ENCODE measurements around the gene EWSR1. TPM values are rescaled to one million over a fixed set of nuclear protein-coding genes. Genes with fewer than 3 reads are reported as not detected.

Gene EWSR1
- total RNA-seq, 1 donor, result 176 TPM

DNA sequence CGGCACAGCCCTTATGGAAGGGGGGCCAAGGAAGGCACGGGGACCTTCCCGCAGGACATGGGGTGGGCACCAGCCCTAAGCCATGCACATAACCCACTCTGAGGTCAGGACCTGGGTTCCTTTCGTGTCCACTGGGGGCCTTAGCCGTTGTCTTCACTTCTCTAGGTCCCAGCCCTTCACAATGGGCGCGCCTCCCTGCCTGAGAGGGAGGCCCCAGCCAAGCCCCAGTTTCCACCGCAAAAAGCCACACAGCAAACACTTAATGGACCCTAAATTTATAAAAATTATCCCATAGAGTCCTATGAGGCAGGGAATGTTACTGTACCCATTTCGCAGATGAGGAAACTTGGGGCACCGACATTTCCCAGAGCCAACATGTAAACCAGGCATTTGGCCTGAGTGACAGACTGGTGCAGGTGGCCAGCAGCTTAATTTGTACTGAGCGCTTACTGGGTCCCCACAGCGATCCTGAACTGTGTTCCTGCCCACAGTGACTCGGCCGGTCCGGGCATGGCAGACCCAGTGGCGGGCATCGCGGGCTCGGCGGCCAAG, 39.6 kb downstream of the EWSR1 start:
- peak overlapping the region; percentile 83 for H3K4me3 ChIP-seq (ENCODE audit: low read depth, low read length)
- TF ChIP-seq, protein P1, sequence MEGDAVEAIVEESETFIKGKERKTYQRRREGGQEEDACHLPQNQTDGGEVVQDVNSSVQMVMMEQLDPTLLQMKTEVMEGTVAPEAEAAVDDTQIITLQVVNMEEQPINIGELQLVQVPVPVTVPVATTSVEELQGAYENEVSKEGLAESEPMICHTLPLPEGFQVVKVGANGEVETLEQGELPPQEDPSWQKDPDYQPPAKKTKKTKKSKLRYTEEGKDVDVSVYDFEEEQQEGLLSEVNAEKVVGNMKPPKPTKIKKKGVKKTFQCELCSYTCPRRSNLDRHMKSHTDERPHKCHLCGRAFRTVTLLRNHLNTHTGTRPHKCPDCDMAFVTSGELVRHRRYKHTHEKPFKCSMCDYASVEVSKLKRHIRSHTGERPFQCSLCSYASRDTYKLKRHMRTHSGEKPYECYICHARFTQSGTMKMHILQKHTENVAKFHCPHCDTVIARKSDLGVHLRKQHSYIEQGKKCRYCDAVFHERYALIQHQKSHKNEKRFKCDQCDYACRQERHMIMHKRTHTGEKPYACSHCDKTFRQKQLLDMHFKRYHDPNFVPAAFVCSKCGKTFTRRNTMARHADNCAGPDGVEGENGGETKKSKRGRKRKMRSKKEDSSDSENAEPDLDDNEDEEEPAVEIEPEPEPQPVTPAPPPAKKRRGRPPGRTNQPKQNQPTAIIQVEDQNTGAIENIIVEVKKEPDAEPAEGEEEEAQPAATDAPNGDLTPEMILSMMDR (IDR thresholded peaks at IDR 0.05; ENCODE audit: insufficient read depth, low read length), result no peak
- DNase-seq (ENCODE audit: low read depth), result no peak

DNA sequence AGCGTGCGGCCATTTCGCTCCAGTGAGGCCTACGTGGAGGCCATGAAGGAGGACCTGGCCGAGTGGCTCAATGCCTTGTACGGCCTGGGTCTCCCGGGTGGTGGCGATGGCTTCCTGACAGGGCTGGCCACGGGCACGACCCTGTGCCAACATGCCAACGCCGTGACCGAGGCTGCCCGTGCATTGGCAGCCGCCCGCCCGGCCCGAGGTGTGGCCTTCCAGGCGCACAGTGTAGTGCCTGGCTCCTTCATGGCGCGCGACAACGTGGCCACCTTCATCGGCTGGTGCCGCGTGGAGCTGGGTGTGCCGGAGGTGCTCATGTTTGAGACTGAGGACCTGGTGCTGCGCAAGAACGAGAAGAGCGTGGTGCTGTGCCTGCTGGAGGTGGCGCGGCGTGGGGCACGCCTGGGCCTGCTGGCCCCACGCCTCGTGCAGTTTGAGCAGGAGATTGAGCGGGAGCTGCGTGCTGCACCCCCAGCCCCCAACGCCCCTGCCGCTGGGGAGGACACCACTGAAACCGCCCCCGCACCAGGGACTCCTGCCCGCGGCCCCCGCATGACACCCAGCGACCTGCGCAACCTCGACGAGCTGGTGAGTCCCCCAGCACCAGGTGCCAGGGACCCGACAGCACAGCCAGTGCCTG, 40.2 kb downstream of the EWSR1 start:
- TF ChIP-seq, protein P1 (IDR thresholded peaks at IDR 0.05; ENCODE audit: insufficient read depth, low read length), result no peak
- DNase-seq (ENCODE audit: low read depth), result no peak
- H3K4me3 ChIP-seq (ENCODE audit: low read depth, low read length), result peak overlapping the region; percentile 83

DNA sequence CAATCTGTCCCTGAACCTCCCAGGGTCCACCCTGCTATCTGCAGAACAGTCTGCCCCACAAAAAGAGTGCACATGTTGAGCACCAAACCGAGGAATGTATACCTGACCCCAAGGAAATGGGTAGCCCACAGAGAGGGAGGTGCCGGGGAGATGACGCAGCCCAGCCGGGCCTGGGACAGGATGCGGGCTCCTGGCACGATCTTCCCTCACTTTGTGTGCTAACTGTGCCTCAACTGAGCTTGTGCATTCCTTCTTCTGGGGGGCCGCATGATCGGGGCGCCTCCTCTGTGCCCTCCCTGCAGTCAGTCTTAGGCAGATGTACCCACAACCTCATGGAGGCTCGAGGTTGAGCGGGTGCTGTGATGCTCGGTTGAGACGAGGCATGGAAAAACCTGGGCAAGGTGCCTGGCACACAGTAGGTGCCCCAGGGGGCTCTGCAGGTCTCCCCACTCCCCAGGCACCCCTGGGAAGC, 40.8 kb downstream of the EWSR1 start:
- DNase-seq (ENCODE audit: low read depth), result peak; percentile 34
- peak overlapping the region; percentile 39 for H3K4me3 ChIP-seq (ENCODE audit: low read depth, low read length)
- TF ChIP-seq, protein P1 (IDR thresholded peaks at IDR 0.05; ENCODE audit: insufficient read depth, low read length), result no peak

DNA sequence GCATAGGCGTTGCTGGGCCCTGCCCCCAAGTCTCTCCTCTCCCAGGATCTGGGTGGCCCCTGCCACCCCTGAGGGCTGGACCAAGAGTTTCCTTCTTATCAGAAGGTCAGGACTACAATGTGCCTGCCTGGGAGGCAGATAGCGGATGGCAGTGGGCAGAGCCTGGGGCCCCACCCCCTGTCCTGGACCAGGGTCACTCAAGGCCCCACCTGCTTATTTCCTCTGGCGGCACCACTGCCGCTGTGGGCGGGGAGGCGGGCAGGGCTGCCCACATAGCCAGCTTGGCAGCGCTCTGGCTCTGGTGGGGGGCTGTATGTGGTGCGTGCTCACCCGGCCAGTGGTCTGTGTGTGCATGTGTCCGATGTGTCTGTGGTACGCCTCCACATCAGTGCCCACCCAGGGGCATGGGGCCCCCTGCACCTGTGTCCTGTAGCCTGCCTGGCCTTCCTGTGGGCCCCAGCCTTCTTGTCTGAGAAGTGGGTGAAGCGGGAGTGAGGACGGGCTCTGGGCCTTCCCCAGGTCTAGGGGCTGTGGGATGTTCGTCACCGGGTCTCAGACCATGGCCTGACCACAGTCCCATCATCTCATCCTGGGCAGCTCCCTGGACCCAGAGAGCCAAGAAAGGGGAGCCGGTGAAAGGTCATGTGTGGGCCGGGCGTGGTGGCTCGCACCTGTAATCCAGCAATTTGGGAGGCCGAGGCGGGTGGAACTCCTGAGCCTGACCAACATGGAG, 41.4 kb downstream of the EWSR1 start:
- no peak for DNase-seq (ENCODE audit: low read depth)
- TF ChIP-seq, protein P1 (IDR thresholded peaks at IDR 0.05; ENCODE audit: insufficient read depth, low read length), result no peak
- no peak overlapping the region for H3K4me3 ChIP-seq (ENCODE audit: low read depth, low read length)

DNA sequence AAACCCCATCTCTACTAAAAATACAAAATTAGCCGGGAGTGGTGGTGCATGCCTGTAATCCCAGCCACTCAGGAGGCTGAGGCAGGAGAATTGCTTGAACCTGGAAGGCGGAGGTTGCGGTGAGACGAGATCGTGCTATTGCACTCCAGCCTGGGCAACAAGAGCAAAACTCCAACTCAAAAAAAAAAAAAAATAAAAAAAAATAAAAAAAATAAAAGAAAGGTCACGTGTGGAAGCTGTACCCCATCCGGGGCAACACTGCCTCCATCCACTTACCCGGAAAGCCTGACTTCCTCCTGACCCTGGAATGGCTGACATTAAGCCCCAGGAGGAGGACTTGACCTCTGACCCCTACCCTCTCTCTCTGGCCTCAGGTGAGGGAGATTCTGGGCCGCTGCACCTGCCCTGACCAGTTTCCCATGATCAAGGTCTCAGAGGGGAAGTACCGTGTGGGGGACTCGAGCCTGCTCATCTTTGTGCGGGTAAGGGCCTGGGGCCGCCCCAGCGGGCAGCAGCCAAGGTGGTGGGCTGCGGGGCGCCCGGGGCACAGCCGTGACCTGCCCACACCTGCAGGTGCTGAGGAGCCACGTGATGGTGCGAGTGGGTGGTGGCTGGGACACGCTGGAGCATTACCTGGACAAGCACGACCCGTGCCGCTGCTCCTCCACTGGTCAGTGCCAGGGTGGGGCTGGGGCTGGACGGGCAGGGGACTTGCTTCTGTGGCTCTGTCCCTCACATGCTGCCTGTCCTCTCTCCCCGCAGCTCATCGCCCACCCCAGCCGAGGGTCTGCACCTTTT, 42.2 kb downstream of the EWSR1 start:
- no peak for DNase-seq (ENCODE audit: low read depth)
- TF ChIP-seq, protein P1 (IDR thresholded peaks at IDR 0.05; ENCODE audit: insufficient read depth, low read length), result no peak
- H3K4me3 ChIP-seq (ENCODE audit: low read depth, low read length), result no peak overlapping the region

DNA sequence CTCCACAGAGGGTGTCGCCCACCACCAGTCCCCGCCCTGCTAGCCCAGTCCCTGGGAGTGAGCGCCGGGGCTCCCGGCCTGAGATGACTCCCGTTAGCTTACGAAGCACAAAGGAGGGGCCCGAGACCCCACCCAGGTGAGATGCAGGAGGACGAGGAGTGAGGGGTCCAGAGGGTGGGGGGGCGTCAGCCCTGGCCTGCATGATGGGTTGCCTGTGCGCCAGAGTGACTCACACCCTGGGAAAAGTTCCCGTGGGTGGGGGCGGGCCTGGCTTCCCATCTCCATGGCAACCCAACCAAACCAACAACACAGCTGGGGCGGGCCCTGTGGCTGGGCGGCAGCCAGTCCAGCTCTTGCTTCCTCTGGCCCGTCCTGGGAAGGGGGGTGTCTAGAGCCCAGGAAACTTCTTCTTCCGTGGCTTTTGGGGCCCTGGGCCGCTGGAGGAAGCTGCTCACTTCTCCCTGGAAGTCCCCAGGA, 42.8 kb downstream of the EWSR1 start:
- DNase-seq (ENCODE audit: low read depth), result peak; percentile 96
- TF ChIP-seq, protein P1 (IDR thresholded peaks at IDR 0.05; ENCODE audit: insufficient read depth, low read length), result no peak
- H3K4me3 ChIP-seq (ENCODE audit: low read depth, low read length), result peak overlapping the region; percentile 49

All from fibroblast of the aortic adventitia (primary cell).